Bronchial smooth muscle cell (primary cell): ENCODE data around the gene CCL24. TPM values are rescaled to one million over a fixed set of nuclear protein-coding genes. Genes with fewer than 3 reads are reported as not detected.

ENCODE experiments used
- total RNA-seq: library from RNA; depleted of rRNA; stranded (reverse); fragments of >200 nt; gene quantifications from 2 replicates; pipeline ENCODE4 v1.2.1, GENCODE V29; 2014

CCL24 gene, protein sequence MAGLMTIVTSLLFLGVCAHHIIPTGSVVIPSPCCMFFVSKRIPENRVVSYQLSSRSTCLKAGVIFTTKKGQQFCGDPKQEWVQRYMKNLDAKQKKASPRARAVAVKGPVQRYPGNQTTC
- total RNA-seq: not detected in 2 replicates

DNA sequence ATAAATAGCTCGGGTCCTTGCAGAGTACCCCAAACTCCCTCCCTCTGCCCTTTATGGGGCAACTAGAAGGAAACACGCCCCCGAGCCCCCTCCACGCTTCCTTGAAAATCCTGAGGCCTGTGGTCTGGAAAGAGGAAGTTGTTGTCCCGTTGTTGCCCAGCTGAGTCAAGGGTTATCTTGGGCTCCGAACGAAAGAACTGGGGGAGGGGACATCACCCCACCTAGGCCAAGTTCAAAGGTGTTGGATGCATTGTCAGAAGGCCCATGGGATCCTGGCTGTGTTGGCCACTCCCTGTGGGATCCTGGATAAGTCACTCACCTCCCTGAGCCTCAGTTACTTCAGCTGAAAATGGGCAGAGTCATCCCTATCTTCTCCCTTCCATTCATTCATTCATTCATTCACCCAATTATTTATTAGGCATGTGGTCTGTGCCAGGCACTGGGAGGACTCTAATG, at the start of gene CCL24:
TSS of gene CCL24 (minus strand) at position 26 of the 456 bp plus-strand sequence. CDS start 91 bp downstream, outside the sequence.

DNA sequence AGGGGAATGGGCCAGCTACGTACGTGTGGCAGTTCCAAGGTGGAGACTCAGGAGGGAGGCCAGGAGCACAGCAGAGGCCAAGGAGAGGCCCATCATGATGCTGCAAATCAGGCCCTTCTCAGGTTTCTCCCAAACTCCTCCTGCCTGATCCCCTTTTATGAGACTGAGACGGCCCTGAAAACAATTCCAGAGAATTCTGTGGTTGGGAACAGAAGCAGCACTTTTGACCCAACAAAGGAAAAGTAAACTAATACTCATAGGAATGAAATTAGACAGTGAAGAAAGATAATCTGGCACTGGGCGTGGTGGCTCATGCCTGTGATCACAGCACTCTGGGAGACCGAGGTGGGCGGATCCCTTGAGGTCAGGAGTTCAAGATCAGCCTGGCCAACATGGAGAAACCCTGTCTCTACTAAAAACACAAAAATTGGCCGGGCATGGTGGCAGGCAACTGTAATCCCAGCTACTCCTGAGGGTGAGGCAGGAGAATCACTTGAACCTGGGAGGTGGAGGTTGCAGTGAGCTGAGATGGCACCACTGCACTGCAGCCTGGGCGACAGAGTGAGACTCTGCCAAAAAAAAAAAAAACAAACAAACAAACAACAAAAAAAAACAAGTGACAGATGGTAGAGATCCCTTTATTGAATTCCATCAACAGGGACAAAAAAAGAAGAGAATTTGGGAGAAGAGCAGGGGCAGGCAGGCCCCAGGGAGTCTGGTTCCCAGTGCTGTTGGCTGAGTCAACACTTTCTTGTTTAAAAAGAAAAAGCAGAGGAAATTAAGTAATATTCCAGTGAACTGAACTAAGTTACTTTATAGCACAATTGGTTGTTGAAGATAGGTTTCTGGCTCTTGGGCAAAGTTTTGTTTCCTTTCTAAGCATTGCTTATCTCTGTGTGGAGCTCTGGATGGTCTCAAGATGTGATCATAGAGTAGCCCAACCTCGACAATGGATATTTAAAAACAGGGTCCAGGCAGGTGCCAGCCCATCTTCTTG, 41.2 kb downstream of the CCL24 start, which contains the start of gene CCL26:
TSS of gene CCL26 (minus strand) at position 131 of the 997 bp plus-strand sequence. CDS start at position 96, 35 bp downstream.

Other genes starting within 250 kb of the CCL24 start
- gene HIP1, start 74.9 kb downstream of the CCL24 start, total RNA-seq: 10.2 and 16.1 TPM in 2 replicates
- gene CCL26, start 41.6 kb downstream of the CCL24 start, total RNA-seq: 1.4 TPM in 1 of 2 replicates, not detected in the other
- 7.3 and 13.4 TPM in 2 replicates for gene RHBDD2, start 65.2 kb upstream of the CCL24 start, total RNA-seq
- gene POR, start 101.3 kb upstream of the CCL24 start, total RNA-seq: 105 and 128 TPM in 2 replicates
- gene TMEM120A, start 180.8 kb upstream of the CCL24 start, total RNA-seq: 41.1 and 53.6 TPM in 2 replicates
- 36.6 and 41.8 TPM in 2 replicates for gene STYXL1, start 234.2 kb upstream of the CCL24 start, total RNA-seq
- 40.4 and 54.4 TPM in 2 replicates for gene MDH2, start 234.3 kb upstream of the CCL24 start, total RNA-seq